Measurements from ENCODE around the gene RNFT2.
A peak's percentile ranks its signal among the peaks of the same experiment; 100 is the strongest.

- TF ChIP-seq CTCF (IDR thresholded peaks at IDR 0.05) (no peak), POLR2A (IDR thresholded peaks at IDR 0.05) (no peak), POLR2AphosphoS5 (IDR thresholded peaks at IDR 0.05) (peak; percentile 87)
These were observed 94.2 kb downstream of the RNFT2 start for GRCh38 chr12:116832353-116832752.
